ENCODE results near the gene B4GALNT2.

B4GALNT2 gene

DNA sequence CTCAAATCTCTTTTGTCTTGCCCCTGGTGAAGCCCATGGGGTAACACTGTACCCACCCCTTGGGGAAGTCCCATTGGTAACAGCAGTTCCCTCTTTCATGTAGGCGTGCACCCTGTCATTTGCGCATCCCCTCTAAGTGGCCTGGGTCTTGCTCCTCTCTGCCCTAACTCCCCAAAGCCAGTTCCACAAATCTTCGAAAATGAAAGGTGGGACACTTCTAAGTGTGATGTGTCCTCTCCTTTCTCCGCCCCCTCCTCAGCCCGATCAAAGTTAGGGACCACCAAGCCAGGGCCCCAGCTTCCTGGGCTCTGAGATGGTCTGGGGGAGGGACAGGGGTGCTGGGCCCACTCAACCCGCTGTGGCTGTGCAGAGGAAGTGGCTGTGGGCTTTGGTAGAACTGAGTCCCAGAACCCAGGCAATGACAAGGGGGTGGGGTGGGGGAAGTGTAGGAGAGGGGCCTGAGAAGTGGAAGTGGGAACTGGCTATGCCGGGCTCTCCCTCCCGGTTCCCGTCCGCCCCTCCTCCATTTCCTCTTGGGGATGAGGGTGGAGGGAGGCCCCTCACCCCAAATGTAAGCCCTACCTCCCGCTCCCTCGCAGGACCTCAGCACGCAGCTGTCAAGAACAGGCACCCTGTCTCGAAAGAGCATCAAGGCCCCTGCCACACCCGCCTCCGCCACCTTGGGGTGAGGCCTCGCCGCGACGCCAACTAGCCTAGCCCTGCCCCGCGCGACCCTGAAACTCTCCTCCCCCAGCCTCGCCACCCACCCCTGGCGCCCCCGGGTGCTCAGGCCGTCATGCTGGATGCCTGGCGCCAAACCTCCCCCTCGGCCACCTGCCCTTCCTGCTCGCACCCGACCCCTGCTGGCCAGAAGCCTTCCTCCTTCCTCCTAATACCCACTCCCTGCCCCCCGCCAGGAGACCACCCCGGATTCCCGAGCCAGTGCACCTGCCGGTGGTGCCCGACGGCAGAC lies 86.7 kb downstream of the B4GALNT2 start:
- TF ChIP-seq POLR2AphosphoS5 (IDR thresholded peaks at IDR 0.05; ENCODE audit: low read depth, low read length) = no peak; the same call in 1 of the 2 replicates
- no peak; the same call in 1 of the 2 replicates for TF ChIP-seq POLR2A (IDR thresholded peaks at IDR 0.05; ENCODE audit: low read depth, low read length)
- TF ChIP-seq TAF1 (IDR thresholded peaks at IDR 0.05; ENCODE audit: borderline replicate concordance, low read depth, low read length) = no peak
- FAIRE-seq = peak; percentile 92
- peak; percentile 59 for DNase-seq (ENCODE audit: insufficient read length)

DNA sequence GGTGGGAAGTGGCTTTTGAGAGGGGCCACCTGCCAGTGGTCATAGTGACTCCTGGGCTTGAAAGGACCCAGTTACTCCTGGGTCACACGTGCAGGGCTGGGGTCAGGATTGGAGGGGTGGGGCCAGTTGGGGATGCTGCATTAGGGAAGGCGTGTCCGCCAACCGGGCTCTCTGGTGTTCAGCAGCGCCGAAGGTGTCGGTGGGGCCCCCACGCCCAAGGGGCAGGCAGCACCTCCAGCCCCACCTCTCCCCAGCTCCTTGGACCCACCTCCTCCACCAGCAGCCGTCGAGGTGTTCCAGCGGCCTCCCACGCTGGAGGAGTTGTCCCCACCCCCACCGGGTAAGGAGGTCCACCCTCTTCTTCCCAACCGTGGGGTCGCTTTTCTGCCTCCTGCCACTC lies 87.4 kb downstream of the B4GALNT2 start:
- FAIRE-seq (no peak), DNase-seq (ENCODE audit: insufficient read length) (no peak)
- TF ChIP-seq POLR2A (IDR thresholded peaks at IDR 0.05; ENCODE audit: low read depth, low read length) = no peak
- TF ChIP-seq POLR2AphosphoS5 (IDR thresholded peaks at IDR 0.05; ENCODE audit: low read depth, low read length) = no peak
- TF ChIP-seq TAF1 (IDR thresholded peaks at IDR 0.05; ENCODE audit: borderline replicate concordance, low read depth, low read length) = no peak

DNA sequence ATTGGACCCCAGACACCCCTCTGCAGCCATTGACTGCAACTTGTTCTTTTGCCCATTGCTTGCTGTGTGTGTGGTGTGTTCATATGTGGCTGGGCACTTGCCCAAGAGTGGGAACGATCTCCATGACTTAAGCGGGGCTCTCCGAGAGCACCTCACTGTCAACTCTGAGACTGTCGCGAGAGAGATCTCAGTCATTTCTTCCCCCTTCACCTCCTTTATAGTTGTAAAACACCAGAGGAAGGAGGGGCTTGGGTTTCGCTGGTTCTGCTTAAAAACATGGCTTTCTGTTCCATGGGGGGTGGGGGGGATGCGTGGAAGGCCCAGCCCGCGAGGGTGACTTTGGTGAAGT lies 90.6 kb downstream of the B4GALNT2 start:
- TF ChIP-seq TAF1 (IDR thresholded peaks at IDR 0.05; ENCODE audit: borderline replicate concordance, low read depth, low read length) = no peak
- 0 out of 2 replicates have a peak, but pooled peaks have one; percentile 57 for TF ChIP-seq POLR2A (IDR thresholded peaks at IDR 0.05; ENCODE audit: low read depth, low read length)
- TF ChIP-seq POLR2AphosphoS5 (IDR thresholded peaks at IDR 0.05; ENCODE audit: low read depth, low read length) = peak; percentile 33; the same call in 1 of the 2 replicates
- no peak for DNase-seq (ENCODE audit: insufficient read length)
- no peak for FAIRE-seq

- peak; percentile 61 for DNase-seq (ENCODE audit: insufficient read length)
These were observed 91.1 kb downstream of the B4GALNT2 start for GRCh38 chr17:49223517-49224197.

GRCh38 chr17:49224198-49224996 lies 91.8 kb downstream of the B4GALNT2 start:
- FAIRE-seq (no peak), DNase-seq (ENCODE audit: insufficient read length) (no peak)
- no peak; the same call in 1 of the 2 replicates for TF ChIP-seq POLR2AphosphoS5 (IDR thresholded peaks at IDR 0.05; ENCODE audit: low read depth, low read length)
- peak; percentile 13; the same call in 1 of the 2 replicates for TF ChIP-seq POLR2A (IDR thresholded peaks at IDR 0.05; ENCODE audit: low read depth, low read length)

More at GRCh38 chr17:49223517-49224197, 91.1 kb downstream of the B4GALNT2 start:
- TF ChIP-seq POLR2AphosphoS5 (IDR thresholded peaks at IDR 0.05; ENCODE audit: low read depth, low read length) (peak; percentile 64; the same call in 1 of the 2 replicates), POLR2A (IDR thresholded peaks at IDR 0.05; ENCODE audit: low read depth, low read length) (no peak; the same call in 1 of the 2 replicates)
- FAIRE-seq = peak; percentile 87

DNA sequence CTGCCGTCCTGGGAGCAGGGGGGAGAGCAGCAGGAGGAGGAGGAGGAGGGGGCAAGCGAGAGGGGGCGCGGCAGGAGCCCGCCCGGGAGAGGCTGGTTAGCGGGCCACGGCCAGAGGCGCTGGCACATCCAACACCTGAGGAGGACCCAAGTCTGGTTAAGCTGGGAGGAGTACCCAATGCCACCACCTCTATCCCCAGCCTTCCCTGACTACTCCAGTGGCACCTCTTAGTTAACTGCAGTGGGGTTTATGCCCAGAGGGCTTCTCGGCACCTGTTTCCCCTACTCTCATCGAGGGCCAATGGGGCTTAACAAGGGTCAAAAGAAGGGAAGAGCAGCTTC lies 92.4 kb downstream of the B4GALNT2 start:
- TF ChIP-seq TAF1 (IDR thresholded peaks at IDR 0.05; ENCODE audit: borderline replicate concordance, low read depth, low read length) = no peak
- TF ChIP-seq POLR2AphosphoS5 (IDR thresholded peaks at IDR 0.05; ENCODE audit: low read depth, low read length) = no peak
- no peak for TF ChIP-seq POLR2A (IDR thresholded peaks at IDR 0.05; ENCODE audit: low read depth, low read length)
- FAIRE-seq (no peak), DNase-seq (ENCODE audit: insufficient read length) (no peak)

GRCh38 chr17:49225554-49226236 lies 93.1 kb downstream of the B4GALNT2 start:
- TF ChIP-seq TAF1 (IDR thresholded peaks at IDR 0.05; ENCODE audit: borderline replicate concordance, low read depth, low read length) = no peak
- peak; percentile 53; the same call in 1 of the 2 replicates for TF ChIP-seq POLR2AphosphoS5 (IDR thresholded peaks at IDR 0.05; ENCODE audit: low read depth, low read length)
- TF ChIP-seq POLR2A (IDR thresholded peaks at IDR 0.05; ENCODE audit: low read depth, low read length) = peak; percentile 63
- DNase-seq (ENCODE audit: insufficient read length) (no peak), FAIRE-seq (no peak)
